Choroid plexus epithelial cell (primary cell): Measurements from ENCODE around the gene FAM114A1.
"Not testable (repeated sequence)": the region's sequence is repeated elsewhere in the genome, so short reads cannot be mapped to it uniquely, and the experiment has no call there.

Experiments used
- DNase-seq: peaks from one replicate; pipeline ENCODE4 v3.0.0-alpha.2; 2010; ENCODE audit warnings: low read depth
- H3K4me3 ChIP-seq: 2 replicates; pipeline ENCODE4 v1.5.1; 2011; ENCODE audit warnings: low read depth, mild to moderate bottlenecking, control low read depth, low read length, moderate library complexity
- CTCF ChIP-seq: conservative IDR thresholded peaks from 2 replicates; pipeline ENCODE4 v1.5.1; 2011; ENCODE audit warnings: low read depth, mild to moderate bottlenecking, control low read depth, inconsistent platforms, low read length, moderate library complexity

FAM114A1 gene

GRCh38 chr4:38909015-38909414 is 41.4 kb downstream of the FAM114A1 start:
- no peak for TF ChIP-seq CTCF
- no peak overlapping the region for H3K4me3 ChIP-seq
- no peak for DNase-seq

GRCh38 chr4:38911257-38911656 is 43.7 kb downstream of the FAM114A1 start:
- no peak for DNase-seq

GRCh38 chr4:38914854-38915253 is 47.2 kb downstream of the FAM114A1 start:
- TF ChIP-seq CTCF = no peak
- no peak for DNase-seq
- H3K4me3 ChIP-seq = no peak overlapping the region

More at GRCh38 chr4:38911257-38911656, 43.7 kb downstream of the FAM114A1 start:
- H3K4me3 ChIP-seq = no peak overlapping the region
- no peak for TF ChIP-seq CTCF

- not testable (repeated sequence) for DNase-seq
Observed at GRCh38 chr4:38916267-38916666, 48.7 kb downstream of the FAM114A1 start.

GRCh38 chr4:38917481-38918025 is 49.9 kb downstream of the FAM114A1 start:
- TF ChIP-seq CTCF = no peak
- no peak for DNase-seq
- H3K4me3 ChIP-seq = no peak overlapping the region

More at GRCh38 chr4:38916267-38916666, 48.7 kb downstream of the FAM114A1 start:
- H3K4me3 ChIP-seq = not testable (repeated sequence)

GRCh38 chr4:38919494-38919893 is 51.9 kb downstream of the FAM114A1 start:
- DNase-seq = no peak
- no peak for TF ChIP-seq CTCF
- no peak overlapping the region for H3K4me3 ChIP-seq

- H3K4me3 ChIP-seq = no peak overlapping the region
- DNase-seq = peak; percentile 30
- TF ChIP-seq CTCF = no peak
Observed at GRCh38 chr4:38920186-38920585, 52.6 kb downstream of the FAM114A1 start.

GRCh38 chr4:38920677-38921076 is 53.1 kb downstream of the FAM114A1 start:
- DNase-seq = no peak
- no peak for TF ChIP-seq CTCF
- no peak overlapping the region for H3K4me3 ChIP-seq
